ENCODE results near the gene FAM53C. TPM values are rescaled to one million over a fixed set of nuclear protein-coding genes. Genes with fewer than 3 reads are reported as not detected.

The FAM53C gene
- total and polyA plus RNA-seq, 10 of the 15 experiments (the other 5 are each of a cell fraction or from before 2014, with no cell fraction given): 8.0 to 31.3 (median 24.0) TPM

DNA sequence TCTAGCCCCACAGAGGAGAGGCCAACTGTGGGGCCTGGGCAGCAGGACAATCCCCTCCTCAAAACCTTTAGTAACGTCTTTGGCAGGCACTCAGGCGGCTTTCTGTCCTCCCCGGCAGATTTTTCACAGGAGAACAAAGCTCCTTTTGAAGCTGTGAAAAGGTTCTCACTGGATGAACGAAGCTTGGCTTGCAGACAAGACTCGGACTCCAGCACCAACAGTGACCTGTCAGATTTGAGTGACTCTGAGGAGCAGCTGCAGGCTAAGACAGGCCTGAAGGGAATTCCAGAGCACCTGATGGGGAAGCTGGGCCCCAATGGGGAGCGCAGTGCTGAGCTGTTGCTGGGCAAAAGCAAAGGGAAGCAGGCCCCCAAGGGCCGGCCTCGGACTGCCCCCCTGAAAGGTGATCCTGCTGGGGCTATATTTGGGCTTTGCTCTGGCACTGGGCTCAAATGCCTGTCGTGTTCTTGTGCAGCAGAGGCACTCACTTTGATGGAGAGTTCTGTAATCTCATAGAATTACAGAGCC is 53.9 kb downstream of the FAM53C start:
- H3K4me1 ChIP-seq (ENCODE audit: control insufficient read depth, insufficient read depth, low read length): no peaks in the 10 kb centered on the region
- no peak overlapping the region for H2AFZ ChIP-seq (ENCODE audit: control insufficient read depth, low read depth, low read length)
- intact Hi-C loops (cut with micrococcal nuclease; ENCODE audit: unreplicated experiment): no loop called here
- H3K4me3 ChIP-seq: no peak overlapping the region
- 94% methylated on average over 9 of the region's 9 CpGs for WGBS (ENCODE audit: insufficient coverage, insufficient replicate concordance, low lambda C conversion rate, missing lambda C conversion rate)
- FAIRE-seq (no peak), DNase-seq (ENCODE audit: low read depth, low spot score) (no peak), ATAC-seq (no peak)
- ChIA-PET CTCF (no interaction called here), SMC1A (ENCODE audit: uncharacterized antibody, unreplicated experiment) (interaction anchor here (1.1 kb wide), 1 partner anchor 22 kb away, joined by 3 read pairs; no protein-coding TSS in a partner anchor), RAD21 (ENCODE audit: unreplicated experiment) (no interaction called here), POLR2A (no interaction called here)
- no peaks in the 10 kb centered on the region for H4K20me1 ChIP-seq (ENCODE audit: control insufficient read depth, insufficient read depth)
- no peaks in the 10 kb centered on the region for H3K79me2 ChIP-seq (ENCODE audit: control insufficient read depth, insufficient read depth, low read length)
- in situ Hi-C loops (cut with MboI): no loop called here
- H3K9me3 ChIP-seq (replicated peaks; ENCODE audit: control insufficient read depth, insufficient read depth, low read length): no peaks in the 10 kb centered on the region
- no peak overlapping the region for H3K4me2 ChIP-seq (ENCODE audit: control insufficient read depth, insufficient read depth)
- peaks cover 10 to 22% of the 10 kb centered on the region in 2 experiments; a peak in 3 of 4 replicates for H3K36me3 ChIP-seq (ENCODE audit: control insufficient read depth in 2 of 2, insufficient read depth in 2 of 2, low read length in 1 of 2)
- H3K27ac ChIP-seq (ENCODE audit: control insufficient read depth, insufficient read depth): no peak overlapping the region
- no peak overlapping the region for H3K9ac ChIP-seq (ENCODE audit: control insufficient read depth, insufficient read depth, low read length)
- BruUV-seq (replicated peaks): no TSS peak
- H3K27me3 ChIP-seq (replicated peaks in 1 of 2; ENCODE audit: control insufficient read depth in 2 of 2, insufficient read depth in 2 of 2, low read length in 1 of 2): no peaks in the 10 kb centered on the region
- no peak for TF ChIP-seq ETV6 (conservative IDR thresholded peaks at IDR 0.05 in 1 of 2, IDR thresholded peaks at IDR 0.05 in 1 of 2; ENCODE audit: borderline replicate concordance in 1 of 2, low read depth in 1 of 2)
- no peak for TF ChIP-seq SIX5 (IDR thresholded peaks at IDR 0.05; ENCODE audit: low read depth, low read length, severe bottlenecking)
- TF ChIP-seq MYC (IDR thresholded peaks at IDR 0.05; ENCODE audit: insufficient read depth, insufficient read length, insufficient replicate concordance, low read length, severe bottlenecking): no peak
- TF ChIP-seq, protein P1, sequence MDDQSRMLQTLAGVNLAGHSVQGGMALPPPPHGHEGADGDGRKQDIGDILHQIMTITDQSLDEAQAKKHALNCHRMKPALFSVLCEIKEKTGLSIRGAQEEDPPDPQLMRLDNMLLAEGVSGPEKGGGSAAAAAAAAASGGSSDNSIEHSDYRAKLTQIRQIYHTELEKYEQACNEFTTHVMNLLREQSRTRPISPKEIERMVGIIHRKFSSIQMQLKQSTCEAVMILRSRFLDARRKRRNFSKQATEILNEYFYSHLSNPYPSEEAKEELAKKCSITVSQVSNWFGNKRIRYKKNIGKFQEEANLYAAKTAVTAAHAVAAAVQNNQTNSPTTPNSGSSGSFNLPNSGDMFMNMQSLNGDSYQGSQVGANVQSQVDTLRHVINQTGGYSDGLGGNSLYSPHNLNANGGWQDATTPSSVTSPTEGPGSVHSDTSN (IDR thresholded peaks at IDR 0.05; ENCODE audit: insufficient replicate concordance, low read depth, low read length): no peak
- TF ChIP-seq, protein P2, sequence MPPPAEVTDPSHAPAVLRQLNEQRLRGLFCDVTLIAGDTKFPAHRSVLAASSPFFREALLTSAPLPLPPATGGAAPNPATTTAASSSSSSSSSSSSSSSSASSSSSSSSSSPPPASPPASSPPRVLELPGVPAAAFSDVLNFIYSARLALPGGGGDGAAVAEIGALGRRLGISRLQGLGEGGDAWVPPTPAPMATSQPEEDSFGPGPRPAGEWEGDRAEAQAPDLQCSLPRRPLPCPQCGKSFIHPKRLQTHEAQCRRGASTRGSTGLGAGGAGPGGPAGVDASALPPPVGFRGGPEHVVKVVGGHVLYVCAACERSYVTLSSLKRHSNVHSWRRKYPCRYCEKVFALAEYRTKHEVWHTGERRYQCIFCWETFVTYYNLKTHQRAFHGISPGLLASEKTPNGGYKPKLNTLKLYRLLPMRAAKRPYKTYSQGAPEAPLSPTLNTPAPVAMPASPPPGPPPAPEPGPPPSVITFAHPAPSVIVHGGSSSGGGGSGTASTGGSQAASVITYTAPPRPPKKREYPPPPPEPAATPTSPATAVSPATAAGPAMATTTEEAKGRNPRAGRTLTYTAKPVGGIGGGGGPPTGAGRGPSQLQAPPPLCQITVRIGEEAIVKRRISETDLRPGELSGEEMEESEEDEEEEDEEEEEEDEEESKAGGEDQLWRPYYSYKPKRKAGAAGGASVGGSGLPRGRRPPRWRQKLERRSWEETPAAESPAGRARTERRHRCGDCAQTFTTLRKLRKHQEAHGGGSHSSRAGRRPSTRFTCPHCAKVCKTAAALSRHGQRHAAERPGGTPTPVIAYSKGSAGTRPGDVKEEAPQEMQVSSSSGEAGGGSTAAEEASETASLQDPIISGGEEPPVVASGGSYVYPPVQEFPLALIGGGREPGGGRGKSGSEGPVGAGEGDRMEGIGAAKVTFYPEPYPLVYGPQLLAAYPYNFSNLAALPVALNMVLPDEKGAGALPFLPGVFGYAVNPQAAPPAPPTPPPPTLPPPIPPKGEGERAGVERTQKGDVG (CRISPR knock-in tag; IDR thresholded peaks at IDR 0.05): no peak
- TF ChIP-seq NFYB (IDR thresholded peaks at IDR 0.05; ENCODE audit: insufficient read depth, low read depth, low read length): no peak
- no peak for TF ChIP-seq ZNF592 (IDR thresholded peaks at IDR 0.05)
- TF ChIP-seq NFXL1 (IDR thresholded peaks at IDR 0.05; ENCODE audit: borderline replicate concordance): no peak
- no peak for TF ChIP-seq CEBPB (IDR thresholded peaks at IDR 0.05; ENCODE audit: borderline replicate concordance in 1 of 2, low read depth in 2 of 2, low read length in 2 of 2)
- TF ChIP-seq SREBF1 (IDR thresholded peaks at IDR 0.05; ENCODE audit: low read length): no peak
- no peak for TF ChIP-seq HDAC2 (IDR thresholded peaks at IDR 0.05)
- TF ChIP-seq EGR1 (IDR thresholded peaks at IDR 0.05; ENCODE audit: borderline replicate concordance in 1 of 2, low read depth in 2 of 2, low read length in 2 of 2): no peak
- TF ChIP-seq CREB1 (IDR thresholded peaks at IDR 0.05; ENCODE audit: low read depth): no peak
- TF ChIP-seq SMC3 (IDR thresholded peaks at IDR 0.05; ENCODE audit: borderline replicate concordance, low read length): no peak

Data from GM12878 (cell line).